ENCODE results near the gene PYROXD2.

The PYROXD2 gene

GRCh38 chr10:98431016-98431415 lies 16.0 kb upstream of the PYROXD2 start:
- no peaks in the 10 kb centered on the region for H3K36me3 ChIP-seq (ENCODE audit: control insufficient read depth, insufficient read depth, low read length)

GRCh38 chr10:98430427-98430826 lies 15.4 kb upstream of the PYROXD2 start:
- no peaks in the 10 kb centered on the region for H3K79me2 ChIP-seq
- H3K4me2 ChIP-seq (ENCODE audit: low read length) = no peak overlapping the region
- H3K27ac ChIP-seq = no peak overlapping the region
- no peak for TF ChIP-seq CTCF (IDR thresholded peaks at IDR 0.05)
- no peak overlapping the region for H3K4me3 ChIP-seq (ENCODE audit: low read depth, low read length)
- H3K36me3 ChIP-seq (ENCODE audit: control insufficient read depth, insufficient read depth, low read length) = no peaks in the 10 kb centered on the region
- no peaks in the 10 kb centered on the region for H3K4me1 ChIP-seq
- no peaks in the 10 kb centered on the region for H3K27me3 ChIP-seq (ENCODE audit: control insufficient read depth, insufficient read depth, low read length)
- no peak overlapping the region for H2AFZ ChIP-seq
- no peak overlapping the region for H3K9ac ChIP-seq
- no peaks in the 10 kb centered on the region for H3K9me3 ChIP-seq (ENCODE audit: control insufficient read depth, low read length)

More at GRCh38 chr10:98431016-98431415, 16.0 kb upstream of the PYROXD2 start:
- Histone ChIP-seq H3K4me3 (ENCODE audit: low read depth, low read length) (no peak overlapping the region), H3K9ac (no peak overlapping the region), H3K27ac (no peak overlapping the region), H3K4me1 (no peaks in the 10 kb centered on the region), H3K4me2 (ENCODE audit: low read length) (no peak overlapping the region), H3K27me3 (ENCODE audit: control insufficient read depth, insufficient read depth, low read length) (no peaks in the 10 kb centered on the region), H3K79me2 (no peaks in the 10 kb centered on the region), H3K9me3 (ENCODE audit: control insufficient read depth, low read length) (no peaks in the 10 kb centered on the region), H2AFZ (no peak overlapping the region)
- TF ChIP-seq CTCF (IDR thresholded peaks at IDR 0.05) = no peak

DNA sequence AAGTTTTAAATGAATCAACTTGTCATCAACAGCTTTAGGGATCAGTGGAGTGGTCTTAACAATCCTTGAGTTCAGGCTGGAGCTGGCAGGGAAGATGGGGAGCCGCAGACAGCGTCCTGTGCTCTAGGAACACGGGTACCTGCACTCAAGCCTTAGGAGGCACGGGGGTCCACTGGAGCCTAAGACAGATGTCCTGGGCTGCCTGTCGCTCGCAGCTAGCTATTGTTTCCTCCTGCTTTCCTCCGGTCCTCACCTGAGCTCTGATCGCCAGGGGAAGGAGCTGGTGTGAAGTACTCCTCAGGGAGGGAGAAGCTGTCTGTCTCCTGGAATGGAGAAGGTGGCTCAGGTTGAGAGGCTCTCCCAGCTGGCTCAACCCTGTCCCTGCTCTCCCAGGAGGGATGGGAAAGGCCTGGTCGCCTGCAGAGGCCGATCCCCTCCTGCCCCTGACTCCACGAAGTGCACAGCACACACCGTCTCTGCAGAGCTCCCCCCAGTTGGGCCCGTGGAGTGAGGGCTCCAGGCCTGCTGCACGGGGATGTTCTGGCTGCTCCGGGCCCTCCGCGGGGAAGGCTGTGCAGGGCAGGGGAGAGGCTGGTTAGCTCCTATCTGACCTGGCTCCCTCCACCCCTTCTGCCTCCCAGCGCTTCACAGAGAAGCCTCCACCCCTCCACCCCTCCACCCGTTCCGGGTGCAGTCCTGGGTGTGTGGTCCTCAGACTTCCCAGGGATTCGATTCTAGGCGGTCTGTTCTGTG lies 14.5 kb upstream of the PYROXD2 start:
- Histone ChIP-seq H3K4me3 (ENCODE audit: low read depth, low read length) (no peak overlapping the region), H3K36me3 (ENCODE audit: control insufficient read depth, insufficient read depth, low read length) (no peaks in the 10 kb centered on the region), H3K79me2 (no peaks in the 10 kb centered on the region), H2AFZ (no peak overlapping the region), H3K4me1 (no peaks in the 10 kb centered on the region), H3K27me3 (ENCODE audit: control insufficient read depth, insufficient read depth, low read length) (no peaks in the 10 kb centered on the region), H3K27ac (no peak overlapping the region), H3K4me2 (ENCODE audit: low read length) (no peak overlapping the region), H3K9ac (no peak overlapping the region), H3K9me3 (ENCODE audit: control insufficient read depth, low read length) (no peaks in the 10 kb centered on the region)
- TF ChIP-seq CTCF (IDR thresholded peaks at IDR 0.05) = no peak

- no peaks in the 10 kb centered on the region for H3K79me2 ChIP-seq
- H3K9me3 ChIP-seq (ENCODE audit: control insufficient read depth, low read length) = no peaks in the 10 kb centered on the region
- no peaks in the 10 kb centered on the region for H3K36me3 ChIP-seq (ENCODE audit: control insufficient read depth, insufficient read depth, low read length)
- no peak overlapping the region for H2AFZ ChIP-seq
- H3K9ac ChIP-seq = no peak overlapping the region
- no peak overlapping the region for H3K4me2 ChIP-seq (ENCODE audit: low read length)
- no peak for TF ChIP-seq CTCF (IDR thresholded peaks at IDR 0.05)
- H3K4me3 ChIP-seq (ENCODE audit: low read depth, low read length) = no peak overlapping the region
- H3K27ac ChIP-seq = no peak overlapping the region
- H3K27me3 ChIP-seq (ENCODE audit: control insufficient read depth, insufficient read depth, low read length) = no peaks in the 10 kb centered on the region
- H3K4me1 ChIP-seq = no peaks in the 10 kb centered on the region
These were observed 12.1 kb upstream of the PYROXD2 start for GRCh38 chr10:98427011-98427515.
